IMR-90 (cell line): ENCODE data around the gene SETD2. TPM values are rescaled to one million over a fixed set of nuclear protein-coding genes. Genes with fewer than 3 reads are reported as not detected.

Experiments used
- ATAC-seq: fragments of 200-7000 bp; cut with Tn5 transposase; 2 replicates; pipeline ENCODE4 v1.9.1; 2020; ENCODE audit warnings: low read depth, mild to moderate bottlenecking, moderate library complexity
- BruUV-seq: library from RNA; stranded (reverse); fragments of 400-500 nt; replicated peaks from 2 replicates; lab custom pipeline; 2021; lab: Mats Ljungman, UMichigan
- CTCF ChIA-PET: fragments of 300-600 bp; formaldehyde crosslinking; extraction: SDS; loops from one replicate; lab custom pipeline; 2021; ENCODE audit warnings: antibody characterized with exemption; lab: Yijun Ruan, JAX
- POLR2A ChIA-PET: fragments of 300-600 bp; sonication (Branson Sonifier 250); formaldehyde crosslinking; loops from one replicate; lab custom pipeline; 2022; ENCODE audit warnings: antibody characterized with exemption; ENCODE audit not compliant: unreplicated experiment; lab: Charles Lee
- DNase-seq: peaks from one replicate; pipeline ENCODE4 v3.0.0; 2013
- H2AFZ ChIP-seq: replicated peaks from 2 replicates; pipeline ENCODE3; 2013; ENCODE audit warnings: low read length, mild to moderate bottlenecking; ENCODE audit not compliant: poor library complexity
- H2AK5ac ChIP-seq: 2 replicates; pipeline ENCODE4 v1.6.1; 2013; ENCODE audit warnings: low read depth, low read length, inconsistent platforms
- H2AK9ac ChIP-seq: replicated peaks from 2 replicates; pipeline ENCODE3; 2013; ENCODE audit warnings: mild to moderate bottlenecking, low read depth, low read length, moderate library complexity; ENCODE audit not compliant: poor library complexity
- H2BK120ac ChIP-seq: 2 replicates; pipeline ENCODE4 v1.6.1; 2013; ENCODE audit warnings: low read depth, low read length, inconsistent platforms
- H2BK15ac ChIP-seq: 3 replicates; pipeline ENCODE4 v1.6.1; 2013; ENCODE audit warnings: low read depth, low read length, inconsistent platforms
- H2BK20ac ChIP-seq: 2 replicates; pipeline ENCODE4 v1.6.1; 2013; ENCODE audit warnings: low read depth, mild to moderate bottlenecking, inconsistent platforms, low read length, moderate library complexity
- H2BK5ac ChIP-seq: 2 replicates; pipeline ENCODE4 v1.6.1; 2013; ENCODE audit warnings: mild to moderate bottlenecking, low read depth, low read length, inconsistent platforms; ENCODE audit not compliant: poor library complexity, severe bottlenecking
- H3K14ac ChIP-seq: replicated peaks from 2 replicates; pipeline ENCODE4 v1.6.1; 2013; ENCODE audit warnings: low read depth, low read length, inconsistent platforms
- H3K18ac ChIP-seq: 2 replicates; pipeline ENCODE4 v1.6.1; 2013; ENCODE audit warnings: low read depth, low read length, control low read depth
- H3K23ac ChIP-seq: 2 replicates; pipeline ENCODE4 v1.6.1; 2013; ENCODE audit warnings: low read depth, low read length, inconsistent platforms
- H3K27ac ChIP-seq: 2 replicates; pipeline ENCODE4 v1.5.1; 2013; ENCODE audit warnings: mild to moderate bottlenecking, control low read depth, low read length; ENCODE audit not compliant: insufficient read depth
- H3K27me3 ChIP-seq: 2 replicates; pipeline ENCODE4 v1.6.1; 2013; ENCODE audit warnings: low read length; ENCODE audit not compliant: control insufficient read depth, insufficient read depth
- H3K36me3 ChIP-seq: 2 replicates; pipeline ENCODE4 v1.6.1; 2013; ENCODE audit warnings: low read length, mixed read lengths; ENCODE audit not compliant: control insufficient read depth, insufficient read depth
- H3K4ac ChIP-seq: 2 replicates; pipeline ENCODE4 v1.6.1; 2013; ENCODE audit warnings: low read depth, low read length, inconsistent platforms
- H3K4me1 ChIP-seq: 2 replicates; pipeline ENCODE4 v1.6.1; 2013; ENCODE audit warnings: low read length, mixed read lengths; ENCODE audit not compliant: control insufficient read depth, insufficient read depth
- H3K4me2 ChIP-seq: 2 replicates; pipeline ENCODE4 v1.6.1; 2013; ENCODE audit warnings: low read depth, mild to moderate bottlenecking, control low read depth, low read length, moderate library complexity
- H3K4me3 ChIP-seq: 2 replicates; pipeline ENCODE4 v1.5.1; 2013; ENCODE audit warnings: low read depth, mild to moderate bottlenecking, control low read depth, low read length, moderate library complexity; ENCODE audit not compliant: insufficient read depth
- H3K56ac ChIP-seq: 2 replicates; pipeline ENCODE4 v1.6.1; 2013; ENCODE audit warnings: low read length, inconsistent platforms; ENCODE audit not compliant: insufficient read depth; ENCODE audit errors: extremely low read depth
- H3K79me1 ChIP-seq, 2 experiments: 2 replicates each; pipeline ENCODE4 v1.6.1; 2013; ENCODE audit warnings: low read length in 2 of 2, inconsistent platforms in 1 of 2, low read depth in 1 of 2
- H3K9ac ChIP-seq: 2 replicates; pipeline ENCODE4 v1.6.1; 2013; ENCODE audit warnings: low read depth, low read length, control low read depth
- H3K9me1 ChIP-seq: 2 replicates; pipeline ENCODE4 v1.6.1; 2013; ENCODE audit warnings: low read length, inconsistent platforms; ENCODE audit not compliant: insufficient read depth
- H3K9me3 ChIP-seq: 2 replicates; pipeline ENCODE4 v1.6.1; 2013; ENCODE audit warnings: low read length; ENCODE audit not compliant: control insufficient read depth, insufficient read depth
- H4K20me1 ChIP-seq: 2 replicates; pipeline ENCODE4 v1.6.1; 2013; ENCODE audit warnings: low read length, inconsistent platforms; ENCODE audit not compliant: insufficient read depth
- H4K5ac ChIP-seq: 2 replicates; pipeline ENCODE4 v1.6.1; 2013; ENCODE audit warnings: mild to moderate bottlenecking, low read depth, low read length, control low read depth
- H4K8ac ChIP-seq, 2 experiments: 2 replicates each; pipeline ENCODE4 v1.6.1; 2013; ENCODE audit warnings: low read depth in 2 of 2, low read length in 2 of 2, control low read depth in 1 of 2, inconsistent platforms in 1 of 2
- H4K91ac ChIP-seq: 2 replicates; pipeline ENCODE4 v1.6.1; 2013; ENCODE audit warnings: low read depth, low read length, inconsistent platforms; ENCODE audit not compliant: insufficient read depth
- BHLHE40 ChIP-seq: fragments of 150-350 bp; IDR thresholded peaks from 2 replicates; pipeline ENCODE4 v1.6.1; 2016; ENCODE audit warnings: mild to moderate bottlenecking, low read depth, low read length
- CHD1 ChIP-seq: IDR thresholded peaks from 2 replicates; pipeline ENCODE4 v1.6.1; 2012; ENCODE audit warnings: low read depth, low read length, improper control_type of control experiment
- CTCF ChIP-seq: conservative IDR thresholded peaks from 2 replicates; pipeline ENCODE4 v1.5.1; 2012; ENCODE audit warnings: mild to moderate bottlenecking, low read depth, low read length, improper control_type of control experiment
- FOS ChIP-seq: fragments of 150-350 bp; IDR thresholded peaks from 2 replicates; pipeline ENCODE4 v1.6.1; 2016; ENCODE audit warnings: low read depth, low read length
- MAFK ChIP-seq: IDR thresholded peaks from 2 replicates; pipeline ENCODE4 v1.6.1; 2012; ENCODE audit warnings: low read depth, low read length, improper control_type of control experiment
- MAZ ChIP-seq: IDR thresholded peaks from 2 replicates; pipeline ENCODE4 v1.6.1; 2012; ENCODE audit warnings: low read depth, mild to moderate bottlenecking, low read length, improper control_type of control experiment, moderate library complexity, borderline replicate concordance
- NFE2L2 ChIP-seq: fragments of 150-350 bp; IDR thresholded peaks from 2 replicates; pipeline ENCODE4 v1.6.1; 2016; ENCODE audit warnings: low read depth, mild to moderate bottlenecking, low read length
- RAD21 ChIP-seq: IDR thresholded peaks from 2 replicates; pipeline ENCODE4 v1.6.1; 2012; ENCODE audit warnings: low read length, improper control_type of control experiment
- RCOR1 ChIP-seq: IDR thresholded peaks from 2 replicates; pipeline ENCODE4 v1.6.1; 2012; ENCODE audit warnings: mild to moderate bottlenecking, low read length, improper control_type of control experiment; ENCODE audit not compliant: insufficient replicate concordance
- RFX5 ChIP-seq: IDR thresholded peaks from 2 replicates; pipeline ENCODE4 v1.8.0; 2012; ENCODE audit warnings: low read depth, mild to moderate bottlenecking, low read length, moderate library complexity
- SMC3 ChIP-seq: fragments of 150-350 bp; IDR thresholded peaks from 2 replicates; pipeline ENCODE4 v1.6.1; 2016; ENCODE audit warnings: low read depth, mild to moderate bottlenecking, antibody characterized with exemption, low read length, moderate library complexity
- WGBS, 2 experiments: methylation state at CpG; one replicate each; pipeline versions ENCODE4 v1.1.5 to v1.1.7; 2013; ENCODE audit warnings: missing lambda C conversion rate in 2 of 2; ENCODE audit not compliant: insufficient read length in 1 of 2; ENCODE audit errors: extremely low coverage in 2 of 2; 5-methylcytosine and 5-hydroxymethylcytosine counted together
- dilution Hi-C: fragments of 300-500 bp; cut with HindIII; formaldehyde crosslinking; loops from one replicate; pipeline ENCODE4 v1.14.3; 2018; ENCODE audit warnings: low sequenced_read_pairs; ENCODE audit not compliant: unreplicated experiment
- in situ Hi-C: fragments of 300-500 bp; cut with MboI; formaldehyde crosslinking; loops from 3 replicates; pipeline ENCODE4 v1.14.3; 2019; ENCODE audit warnings: low sequenced_read_pairs, inconsistent platforms, mixed read lengths
- intact Hi-C: fragments of 100-400 bp; cut with micrococcal nuclease; formaldehyde crosslinking; loops from 2 replicates; pipeline ENCODE4 v1.10.0; 2022
- polyA plus RNA-seq, 3 experiments: library from polyadenylated mRNA; depleted of rRNA; stranded (reverse); fragments of >200 nt; gene quantifications; 2 replicates each; pipeline ENCODE4 v1.2.3, GENCODE V29; 2012; ENCODE audit warnings: low replicate concordance in 1 of 3
- total RNA-seq: library from RNA; depleted of rRNA; stranded (reverse); fragments of >200 nt; gene quantifications from 2 replicates; pipeline ENCODE4 v1.2.3, GENCODE V29; 2012
- TF ChIP-seq, protein P1 (sequence below): fragments of 150-350 bp; IDR thresholded peaks from 2 replicates; pipeline ENCODE4 v1.6.1; 2016; ENCODE audit warnings: low read depth, mild to moderate bottlenecking, low read length, moderate library complexity, borderline replicate concordance

Gene SETD2
- total and polyA plus RNA-seq, 2 of the 4 experiments (the other 2 are of a cell fraction) = 18.3 to 20.1 TPM

DNA sequence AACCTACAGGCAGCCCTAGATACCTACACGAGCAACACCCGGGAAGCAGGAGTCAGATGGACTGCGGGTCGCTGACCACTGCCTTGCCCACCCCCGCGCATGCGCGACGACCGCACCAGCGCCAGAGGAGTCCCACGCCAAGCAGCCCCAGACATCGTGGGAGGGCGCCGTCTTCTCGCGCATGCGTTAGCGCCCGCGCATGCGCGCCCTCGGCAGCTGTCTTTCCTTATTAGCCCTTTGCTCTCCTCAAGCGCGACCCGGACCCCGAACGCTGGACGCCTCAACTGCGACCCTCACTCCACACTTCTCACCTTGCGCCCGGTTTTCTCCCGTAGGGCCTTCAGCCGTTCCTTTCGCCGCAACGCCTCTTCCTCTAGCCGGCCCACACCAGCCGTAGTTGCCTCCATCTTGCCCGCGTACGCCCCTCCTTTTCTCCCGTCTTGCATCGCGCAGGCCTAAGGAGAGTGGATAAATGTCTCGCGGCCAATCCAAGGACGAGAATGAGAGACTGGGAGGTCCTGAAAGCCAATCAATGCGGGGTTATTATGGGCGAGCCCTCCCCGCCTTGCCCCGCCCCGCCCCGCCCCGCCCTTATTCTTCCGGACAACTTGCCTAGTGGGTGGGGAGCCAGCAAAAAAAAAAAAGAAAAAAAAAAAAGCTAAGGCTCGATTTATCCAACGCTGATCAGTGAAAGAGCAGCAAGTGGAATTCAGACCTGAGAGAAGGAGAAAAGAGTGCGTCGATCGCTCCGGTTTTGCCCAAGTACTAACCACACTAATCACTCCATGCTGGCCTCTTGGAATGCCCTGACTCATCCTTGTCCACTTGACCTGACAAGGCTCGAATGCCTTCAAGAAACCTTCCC is 187.4 kb downstream of the SETD2 start, which contains the start of gene CCDC12:
Gene CCDC12, minus strand, starts transcription at position 420 of the 865 bp plus-strand sequence. Its CDS starts 13 bp downstream, at position 407.
- H3K79me1 ChIP-seq = peaks cover 6 to 51% of the 10 kb centered on the region in 2 experiments; a peak in 3 of 4 replicates
- H3K4me1 ChIP-seq = peaks cover 11% of the 10 kb centered on the region
- peak within 1 kb of the TSS; percentile 74 for H3K4me3 ChIP-seq
- H2BK5ac ChIP-seq = peak within 1 kb of the TSS; percentile 90
- CTCF ChIA-PET = interaction anchor here (0.5 to 0.6 kb wide), 2 partner anchors 401 to 1330 kb away, joined by 3 to 4 read pairs; no protein-coding TSS in a partner anchor
- dilution Hi-C loops (no loop called here), in situ Hi-C loops (no loop called here), intact Hi-C loops (loop anchor here (2.0 kb wide), 1 partner anchor 42 kb away; no protein-coding TSS in a partner anchor)
- ATAC-seq (peak; percentile 90), DNase-seq (peak; percentile 99)
- H2AK9ac ChIP-seq = peak within 1 kb of the TSS; percentile 93
- peak within 1 kb of the TSS; percentile 97 for H2AK5ac ChIP-seq
- H4K8ac ChIP-seq = peak within 1 kb of the TSS; percentile 58 to 99
- peak within 1 kb of the TSS; percentile 93 for H3K9ac ChIP-seq
- H3K18ac ChIP-seq = peak within 1 kb of the TSS; percentile 87
- BruUV-seq = no TSS peak
- peaks cover 30% of the 10 kb centered on the region for H4K20me1 ChIP-seq
- peak within 1 kb of the TSS; percentile 46 for H3K4me2 ChIP-seq
- peak within 1 kb of the TSS; percentile 93 for H4K5ac ChIP-seq
- H3K9me3 ChIP-seq = no peaks in the 10 kb centered on the region
- peak within 1 kb of the TSS; percentile 83; the same call in 2 of the 3 replicates for H2BK15ac ChIP-seq
- H3K36me3 ChIP-seq = no peaks in the 10 kb centered on the region
- H3K14ac ChIP-seq = peak within 1 kb of the TSS; percentile 97
- peak within 1 kb of the TSS; percentile 97 for H3K56ac ChIP-seq
- peak within 1 kb of the TSS; percentile 98 for H4K91ac ChIP-seq
- WGBS, 2 experiments = 0% methylated on average over 15 of the region's 64 CpGs; no CpG with 5 or more reads in 1 of the 2 experiments
- H3K27me3 ChIP-seq = no peaks in the 10 kb centered on the region
- H3K9me1 ChIP-seq = peaks cover 6% of the 10 kb centered on the region
- peak within 1 kb of the TSS; percentile 93 for H2AFZ ChIP-seq
- peak within 1 kb of the TSS; percentile 91 for H3K23ac ChIP-seq
- H2BK20ac ChIP-seq = peak within 1 kb of the TSS; percentile 95
- H2BK120ac ChIP-seq = peak within 1 kb of the TSS; percentile 91
- H3K27ac ChIP-seq = peak within 1 kb of the TSS; percentile 95
- POLR2A ChIA-PET = interaction anchor here (0.5 to 0.7 kb wide), 11 partner anchors 31 to 416 kb away, joined by 3 to 8 read pairs (median 4); partner anchors contain the start of gene PTPN23
- H3K4ac ChIP-seq = peak within 1 kb of the TSS; percentile 96
- peak; percentile 70; the same call in 1 of the 2 replicates for TF ChIP-seq FOS
- TF ChIP-seq, protein P1, sequence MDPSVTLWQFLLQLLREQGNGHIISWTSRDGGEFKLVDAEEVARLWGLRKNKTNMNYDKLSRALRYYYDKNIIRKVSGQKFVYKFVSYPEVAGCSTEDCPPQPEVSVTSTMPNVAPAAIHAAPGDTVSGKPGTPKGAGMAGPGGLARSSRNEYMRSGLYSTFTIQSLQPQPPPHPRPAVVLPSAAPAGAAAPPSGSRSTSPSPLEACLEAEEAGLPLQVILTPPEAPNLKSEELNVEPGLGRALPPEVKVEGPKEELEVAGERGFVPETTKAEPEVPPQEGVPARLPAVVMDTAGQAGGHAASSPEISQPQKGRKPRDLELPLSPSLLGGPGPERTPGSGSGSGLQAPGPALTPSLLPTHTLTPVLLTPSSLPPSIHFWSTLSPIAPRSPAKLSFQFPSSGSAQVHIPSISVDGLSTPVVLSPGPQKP = no peak
- no peak for TF ChIP-seq SMC3
- peak; percentile 50; the same call in 1 of the 2 replicates for TF ChIP-seq MAFK
- TF ChIP-seq BHLHE40 = peak; percentile 64
- TF ChIP-seq CTCF = no peak
- no peak for TF ChIP-seq RAD21
- no peak for TF ChIP-seq CHD1
- TF ChIP-seq RFX5 = no peak
- peak; percentile 72; the same call in 1 of the 2 replicates for TF ChIP-seq MAZ
- TF ChIP-seq RCOR1 = peak; percentile 38
- peak; percentile 61; the same call in 1 of the 2 replicates for TF ChIP-seq NFE2L2
